Nephron progenitor cell (in vitro differentiated cells): ENCODE results near the gene ARID3B.

Source experiments
- DNase-seq: peaks from one replicate; pipeline ENCODE4 v3.0.0; 2021
- H3K27ac Mint-ChIP-seq: 2 replicates; pipeline ENCODE4 v1.8.0; 2021; ENCODE audit warnings: mild to moderate bottlenecking, moderate library complexity, mixed read lengths
- H3K27me3 Mint-ChIP-seq: 2 replicates; pipeline ENCODE4 v1.8.0; 2021; ENCODE audit warnings: mild to moderate bottlenecking, low read depth, mixed read lengths; ENCODE audit not compliant: poor library complexity
- H3K36me3 Mint-ChIP-seq: 2 replicates; pipeline ENCODE4 v1.8.0; 2021; ENCODE audit warnings: low read depth, mixed read lengths
- H3K4me1 Mint-ChIP-seq: 2 replicates; pipeline ENCODE4 v1.8.0; 2021; ENCODE audit warnings: mixed read lengths
- H3K4me3 Mint-ChIP-seq: 2 replicates; pipeline ENCODE4 v1.8.0; 2021; ENCODE audit warnings: mild to moderate bottlenecking, moderate library complexity, mixed read lengths
- H3K9me3 Mint-ChIP-seq: 2 replicates; pipeline ENCODE4 v1.8.0; 2021; ENCODE audit warnings: mild to moderate bottlenecking, moderate library complexity, mixed read lengths
- CTCF ChIP-seq: fragments of 200-600 bp; sonication (generic); IDR thresholded peaks from 2 replicates; pipeline ENCODE4 v1.5.0; 2021; ENCODE audit warnings: antibody characterized with exemption

The ARID3B gene

GRCh38 chr15:74646480-74646879 lies 105.5 kb downstream of the ARID3B start:
- Mint-ChIP-seq H3K27ac (no peak overlapping the region), H3K27me3 (peaks cover 6% of the 10 kb centered on the region), H3K4me3 (no peak overlapping the region), H3K4me1 (peaks cover 20% of the 10 kb centered on the region), H3K36me3 (peaks cover 28% of the 10 kb centered on the region), H3K9me3 (no peaks in the 10 kb centered on the region)
- DNase-seq: no peak
- TF ChIP-seq CTCF: no peak
